CD4-positive, alpha-beta T cell treated with Interleukin-1 beta for 1 hour (primary cell): ENCODE results near the gene PCP2.

ENCODE experiments used
- DNase-seq, 2 donors: peaks; one replicate each; pipeline ENCODE4 v3.0.0-alpha.2; 2020 to 2022

PCP2 gene

GRCh38 chr19:7638802-7639465, 5.4 kb upstream of the PCP2 start:
- DNase-seq: no peak

GRCh38 chr19:7637374-7638256, 4.1 kb upstream of the PCP2 start:
- peak; percentile 28 to 67 for DNase-seq

- peak; percentile 92 to 96 for DNase-seq
Measured at GRCh38 chr19:7636691-7637373, 3.3 kb upstream of the PCP2 start, which contains the start of gene STXBP2. Gene STXBP2, plus strand, starts transcription at chr19:7637110. Its CDS starts 40 bp downstream, at chr19:7637150.

- no peak for DNase-seq
Measured at GRCh38 chr19:7636317-7636690, 2.8 kb upstream of the PCP2 start.

GRCh38 chr19:7635670-7636069, 2.2 kb upstream of the PCP2 start:
- DNase-seq: no peak

- no peak for DNase-seq
Measured at GRCh38 chr19:7632340-7633203, 947 bp downstream of the PCP2 start.

- no peak for DNase-seq
Measured at GRCh38 chr19:7631577-7631976, 1.9 kb downstream of the PCP2 start.

- DNase-seq: peak; percentile 98
Measured at GRCh38 chr19:7629347-7630054, 4.0 kb downstream of the PCP2 start, which contains the start of the genes PET100 and XAB2. Gene PET100, plus strand, starts transcription at chr19:7629793. Its CDS starts 41 bp downstream, at chr19:7629834. Gene XAB2, minus strand, starts transcription at chr19:7629545. Its CDS starts 18 bp downstream, at chr19:7629527.

GRCh38 chr19:7628589-7629311, 4.8 kb downstream of the PCP2 start:
- no peak for DNase-seq

- no peak for DNase-seq
Measured at GRCh38 chr19:7627166-7627565, 6.4 kb downstream of the PCP2 start.

GRCh38 chr19:7625763-7626372, 7.7 kb downstream of the PCP2 start:
- DNase-seq: no peak

GRCh38 chr19:7624810-7625209, 8.7 kb downstream of the PCP2 start:
- no peak for DNase-seq

GRCh38 chr19:7623725-7624603, 9.6 kb downstream of the PCP2 start:
- DNase-seq: no peak

- DNase-seq: no peak
Measured at GRCh38 chr19:7622933-7623685, 10.4 kb downstream of the PCP2 start.

GRCh38 chr19:7620442-7621412, 12.8 kb downstream of the PCP2 start:
- DNase-seq: no peak

GRCh38 chr19:7619671-7620441, 13.7 kb downstream of the PCP2 start:
- no peak for DNase-seq
